ENCODE measurements around the gene POU2F3.

POU2F3 gene

DNA sequence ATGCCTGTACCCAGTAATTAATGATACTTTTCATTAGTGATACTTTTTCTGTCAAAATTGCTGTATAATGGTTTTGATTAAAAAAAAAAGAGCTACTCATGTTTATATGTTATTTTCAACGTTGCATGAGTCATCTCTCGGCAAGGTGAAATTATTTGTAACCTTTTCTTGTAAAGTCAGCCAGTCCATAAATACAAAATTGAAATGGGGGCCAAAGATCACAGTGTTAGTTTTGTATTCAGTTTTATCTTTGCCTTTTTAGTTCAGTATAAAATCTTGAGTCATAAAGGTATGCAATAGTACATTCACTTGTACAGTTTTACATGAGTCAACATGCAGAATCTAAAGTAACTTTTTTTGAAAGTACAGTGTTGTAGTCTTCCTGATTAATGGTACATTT is 100.6 kb downstream of the POU2F3 start:
- no peak for DNase-seq (ENCODE audit: low read depth)

GRCh38 chr11:120342226-120342625 is 102.3 kb downstream of the POU2F3 start:
- no peak for DNase-seq (ENCODE audit: low read depth)

DNA sequence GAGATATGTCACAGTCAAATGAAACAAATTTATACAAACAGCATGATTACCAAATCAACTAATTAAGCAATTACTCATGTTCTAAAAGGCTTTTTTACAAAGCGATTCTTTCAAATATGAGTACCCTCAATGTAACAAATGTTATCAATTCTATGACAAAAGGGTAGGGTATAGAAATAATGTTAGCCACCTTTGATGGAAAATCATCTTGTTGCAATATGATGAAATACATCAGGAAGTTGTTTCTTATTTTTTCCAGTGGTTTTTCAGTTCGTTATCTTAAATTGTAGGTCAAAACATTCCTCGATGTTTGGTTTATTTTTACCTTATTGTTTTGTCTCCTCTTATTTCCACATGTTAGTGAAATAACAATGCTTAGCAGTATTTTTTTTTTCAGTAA is 102.7 kb downstream of the POU2F3 start:
- no peak for DNase-seq (ENCODE audit: low read depth)

DNA sequence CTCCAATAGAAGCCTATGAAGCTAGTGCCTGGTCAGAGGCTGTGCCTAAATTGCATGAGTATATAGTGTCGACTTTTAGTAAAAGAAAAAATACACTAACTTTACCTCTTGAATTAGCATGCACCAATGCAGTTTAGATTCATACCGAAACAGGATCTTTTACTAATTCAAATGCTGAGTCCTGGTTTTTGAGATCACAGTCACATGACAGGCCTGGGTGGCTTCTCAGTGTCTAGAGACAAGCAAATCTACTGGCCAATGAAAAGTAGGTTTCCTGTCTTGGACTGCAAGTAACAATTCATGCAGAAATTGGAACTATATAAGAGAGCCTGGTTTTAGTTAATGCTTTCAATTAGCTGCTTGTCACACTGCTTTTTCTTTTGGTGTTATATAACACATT is 103.5 kb downstream of the POU2F3 start:
- no peak for DNase-seq (ENCODE audit: low read depth)

GRCh38 chr11:120344302-120345004 is 104.5 kb downstream of the POU2F3 start:
- peak; percentile 71 for DNase-seq (ENCODE audit: low read depth)

DNA sequence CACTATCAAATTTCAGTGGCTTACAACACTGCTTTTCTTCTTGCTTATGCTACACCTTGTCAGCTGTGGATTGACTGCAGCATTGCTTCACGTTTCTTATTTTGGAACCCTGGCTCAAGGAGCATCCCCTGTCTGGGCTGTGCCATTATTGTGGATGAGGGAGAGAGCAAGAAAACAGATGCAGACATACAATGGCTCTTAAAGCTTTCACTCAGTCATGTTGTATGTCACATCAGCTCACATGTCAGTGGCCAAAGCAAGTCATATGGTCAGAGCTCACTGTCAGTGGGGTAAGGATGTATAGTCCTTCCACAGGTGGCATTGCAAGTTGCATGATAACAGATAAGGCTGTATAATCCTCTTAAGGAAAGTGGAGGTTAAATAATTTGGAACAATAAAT is 106.3 kb downstream of the POU2F3 start:
- DNase-seq (ENCODE audit: low read depth) = no peak

DNA sequence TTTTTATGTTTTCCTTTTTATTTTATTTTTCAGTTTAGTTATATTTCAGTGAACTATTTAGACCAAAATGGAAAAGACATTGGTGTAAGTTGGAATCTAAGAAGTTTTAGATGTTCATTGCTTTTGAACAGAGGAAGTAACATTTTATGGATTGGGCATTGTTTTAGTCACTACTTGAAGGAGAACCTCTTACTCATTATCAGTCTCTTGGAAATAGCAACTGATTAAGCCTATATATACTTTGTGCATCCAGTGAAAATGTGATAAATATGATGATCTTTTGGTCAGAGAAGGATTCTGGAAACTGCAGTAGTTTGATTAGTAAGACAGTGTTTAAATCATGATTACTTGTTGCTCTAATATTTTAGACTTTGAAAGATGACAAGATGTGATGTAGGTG is 110.7 kb downstream of the POU2F3 start:
- DNase-seq (ENCODE audit: low read depth) = no peak

GRCh38 chr11:120352405-120352804 is 112.5 kb downstream of the POU2F3 start:
- no peak for DNase-seq (ENCODE audit: low read depth)

DNA sequence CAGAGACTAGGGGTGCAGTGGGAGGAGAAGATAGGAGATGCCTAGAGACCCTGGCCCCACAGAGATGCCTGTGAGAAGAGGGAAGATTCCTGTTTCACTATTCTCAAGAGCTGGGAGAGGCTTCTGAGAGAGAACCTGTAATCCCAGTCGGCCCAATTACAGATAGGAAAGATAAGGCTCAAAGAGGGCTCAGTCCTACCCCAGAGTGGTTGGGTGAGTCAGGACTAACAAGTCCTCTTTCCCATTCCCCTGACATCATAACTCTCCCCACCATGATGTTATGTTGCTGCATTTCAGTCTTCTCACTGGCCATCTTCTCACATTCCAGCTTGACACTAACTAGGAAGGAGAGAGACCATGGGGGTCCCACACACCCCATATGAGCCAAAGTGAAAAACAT is 114.1 kb downstream of the POU2F3 start:
- DNase-seq (ENCODE audit: low read depth) = peak; percentile 39

- DNase-seq (ENCODE audit: low read depth) = no peak
Measured at GRCh38 chr11:120354779-120355178, 114.8 kb downstream of the POU2F3 start.

GRCh38 chr11:120357620-120358019 is 117.7 kb downstream of the POU2F3 start:
- no peak for DNase-seq (ENCODE audit: low read depth)

- no peak for DNase-seq (ENCODE audit: low read depth)
Measured at GRCh38 chr11:120358729-120359128, 118.8 kb downstream of the POU2F3 start.

DNA sequence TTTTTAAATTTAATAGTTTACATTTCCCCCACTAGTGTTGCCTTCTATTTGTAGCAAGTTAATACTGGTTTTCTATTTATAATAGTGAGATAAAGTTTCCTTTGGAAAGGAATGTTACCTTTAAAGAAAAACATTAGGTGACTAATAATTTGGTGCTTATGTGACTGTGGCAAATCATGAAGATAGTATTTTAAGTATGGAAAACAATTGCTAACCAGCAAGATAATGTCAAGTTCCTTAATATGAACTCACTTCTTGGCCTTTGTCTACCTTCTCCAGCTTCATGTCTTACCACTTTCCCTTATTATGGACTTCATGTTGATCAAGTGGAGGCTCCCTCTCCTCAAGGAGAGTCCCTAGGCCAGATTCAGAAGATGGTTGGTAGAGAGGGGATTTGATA is 123.5 kb downstream of the POU2F3 start:
- DNase-seq (ENCODE audit: low read depth) = peak; percentile 14

DNA sequence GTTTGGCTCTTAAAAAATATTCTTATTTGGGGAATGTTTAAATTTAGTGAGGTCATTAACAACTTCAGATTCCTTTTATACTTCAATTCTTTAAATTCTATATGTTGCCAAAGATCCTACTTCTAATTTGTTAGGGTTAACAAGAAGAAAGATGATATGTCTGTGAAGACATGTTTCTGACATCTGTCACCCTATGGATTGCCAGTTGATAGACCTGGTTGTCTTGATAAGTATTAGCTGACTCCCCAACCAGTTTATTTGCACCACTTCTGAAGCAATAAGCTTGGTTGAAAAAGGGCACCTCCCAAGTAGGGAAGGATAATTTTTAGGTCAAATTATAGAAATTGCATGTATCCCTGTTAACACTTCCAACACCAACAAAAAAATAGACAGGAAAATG is 125.6 kb downstream of the POU2F3 start:
- DNase-seq (ENCODE audit: low read depth) = no peak
